ENCODE measurements around the gene PLAAT5.

Gene PLAAT5

GRCh38 chr11:63512816-63513215 lies 21.8 kb upstream of the PLAAT5 start:
- no peak for DNase-seq (ENCODE audit: low spot score)

GRCh38 chr11:63511048-63511748 lies 20.2 kb upstream of the PLAAT5 start:
- DNase-seq (ENCODE audit: low spot score) = no peak

- no peak for DNase-seq (ENCODE audit: low spot score)
Measured at GRCh38 chr11:63510360-63511047, 19.5 kb upstream of the PLAAT5 start.

- no peak for DNase-seq (ENCODE audit: low spot score)
Measured at GRCh38 chr11:63508745-63509144, 17.8 kb upstream of the PLAAT5 start.

GRCh38 chr11:63508009-63508408 lies 17.0 kb upstream of the PLAAT5 start:
- peak; percentile 20 for DNase-seq (ENCODE audit: low spot score)

- DNase-seq (ENCODE audit: low spot score) = no peak
Measured at GRCh38 chr11:63507511-63507910, 16.5 kb upstream of the PLAAT5 start.

GRCh38 chr11:63506876-63507275 lies 15.9 kb upstream of the PLAAT5 start:
- no peak for DNase-seq (ENCODE audit: low spot score)

- DNase-seq (ENCODE audit: low spot score) = no peak
Measured at GRCh38 chr11:63505857-63506528, 15.0 kb upstream of the PLAAT5 start, which contains the start of gene LGALS12. Gene LGALS12 (plus strand): TSS chr11:63506084. CDS start chr11:63506459, 375 bp downstream.

GRCh38 chr11:63504933-63505586 lies 14.1 kb upstream of the PLAAT5 start:
- DNase-seq (ENCODE audit: low spot score) = no peak

GRCh38 chr11:63504054-63504453 lies 13.1 kb upstream of the PLAAT5 start:
- DNase-seq (ENCODE audit: low spot score) = no peak

- no peak for DNase-seq (ENCODE audit: low spot score)
Measured at GRCh38 chr11:63503492-63503891, 12.5 kb upstream of the PLAAT5 start.

- no peak for DNase-seq (ENCODE audit: low spot score)
Measured at GRCh38 chr11:63502252-63502820, 11.4 kb upstream of the PLAAT5 start.

GRCh38 chr11:63501236-63501635 lies 10.3 kb upstream of the PLAAT5 start:
- DNase-seq (ENCODE audit: low spot score) = no peak

GRCh38 chr11:63499874-63500273 lies 8.9 kb upstream of the PLAAT5 start:
- no peak for DNase-seq (ENCODE audit: low spot score)

GRCh38 chr11:63494975-63495374 lies 4.0 kb upstream of the PLAAT5 start:
- DNase-seq (ENCODE audit: low spot score) = no peak

GRCh38 chr11:63493127-63493526 lies 2.2 kb upstream of the PLAAT5 start:
- no peak for DNase-seq (ENCODE audit: low spot score)

- no peak for DNase-seq (ENCODE audit: low spot score)
Measured at GRCh38 chr11:63492441-63492840, 1.5 kb upstream of the PLAAT5 start.

- DNase-seq (ENCODE audit: low spot score) = peak; percentile 19
Measured at GRCh38 chr11:63491636-63492372, 837 bp upstream of the PLAAT5 start.

- DNase-seq (ENCODE audit: low spot score) = no peak
Measured at GRCh38 chr11:63491240-63491587, 247 bp upstream of the PLAAT5 start.

- DNase-seq (ENCODE audit: low spot score) = no peak
Measured at GRCh38 chr11:63489879-63490278, 1.1 kb downstream of the PLAAT5 start.

GRCh38 chr11:63488789-63489188 lies 2.2 kb downstream of the PLAAT5 start:
- no peak for DNase-seq (ENCODE audit: low spot score)

GRCh38 chr11:63485777-63486176 lies 5.2 kb downstream of the PLAAT5 start:
- DNase-seq (ENCODE audit: low spot score) = no peak
